Measurements from ENCODE around the gene NEFH. TPM values are rescaled to one million over a fixed set of nuclear protein-coding genes. Genes with fewer than 3 reads are reported as not detected.

The NEFH gene
- polyA plus RNA-seq, 2 of the 4 experiments (the other 2 are of a cell fraction): 0.06 to 0.23 TPM

- Histone ChIP-seq H3K4me2 (no peak overlapping the region), H3K4me3 (no peak overlapping the region), H3K4me1 (no peaks in the 10 kb centered on the region), H3K9me3 (no peaks in the 10 kb centered on the region), H3K27ac (no peak overlapping the region)
- ATAC-seq: no peak
- TF ChIP-seq, protein P1, sequence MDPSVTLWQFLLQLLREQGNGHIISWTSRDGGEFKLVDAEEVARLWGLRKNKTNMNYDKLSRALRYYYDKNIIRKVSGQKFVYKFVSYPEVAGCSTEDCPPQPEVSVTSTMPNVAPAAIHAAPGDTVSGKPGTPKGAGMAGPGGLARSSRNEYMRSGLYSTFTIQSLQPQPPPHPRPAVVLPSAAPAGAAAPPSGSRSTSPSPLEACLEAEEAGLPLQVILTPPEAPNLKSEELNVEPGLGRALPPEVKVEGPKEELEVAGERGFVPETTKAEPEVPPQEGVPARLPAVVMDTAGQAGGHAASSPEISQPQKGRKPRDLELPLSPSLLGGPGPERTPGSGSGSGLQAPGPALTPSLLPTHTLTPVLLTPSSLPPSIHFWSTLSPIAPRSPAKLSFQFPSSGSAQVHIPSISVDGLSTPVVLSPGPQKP (IDR thresholded peaks at IDR 0.05; ENCODE audit: low read depth, low read length): no peak
- TF ChIP-seq RCOR1 (IDR thresholded peaks at IDR 0.05; ENCODE audit: low read depth, low read length) (no peak), FOSL2 (IDR thresholded peaks at IDR 0.05) (no peak), FOSL2 (CRISPR knock-in tag; IDR thresholded peaks at IDR 0.05) (no peak), ZC3H11A (IDR thresholded peaks at IDR 0.05) (no peak), E2F6 (IDR thresholded peaks at IDR 0.05; ENCODE audit: borderline replicate concordance, low read depth) (no peak), REST (IDR thresholded peaks at IDR 0.05) (no peak), RNF2 (IDR thresholded peaks at IDR 0.05; ENCODE audit: borderline replicate concordance, low read depth) (no peak), CBX8 (IDR thresholded peaks at IDR 0.05) (no peak), FOXS1 (CRISPR knock-in tag; IDR thresholded peaks at IDR 0.05) (no peak)
- TF ChIP-seq, protein P2, sequence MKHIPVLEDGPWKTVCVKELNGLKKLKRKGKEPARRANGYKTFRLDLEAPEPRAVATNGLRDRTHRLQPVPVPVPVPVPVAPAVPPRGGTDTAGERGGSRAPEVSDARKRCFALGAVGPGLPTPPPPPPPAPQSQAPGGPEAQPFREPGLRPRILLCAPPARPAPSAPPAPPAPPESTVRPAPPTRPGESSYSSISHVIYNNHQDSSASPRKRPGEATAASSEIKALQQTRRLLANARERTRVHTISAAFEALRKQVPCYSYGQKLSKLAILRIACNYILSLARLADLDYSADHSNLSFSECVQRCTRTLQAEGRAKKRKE (CRISPR knock-in tag; IDR thresholded peaks at IDR 0.05; ENCODE audit: low read depth): no peak
- TF ChIP-seq, protein P3, sequence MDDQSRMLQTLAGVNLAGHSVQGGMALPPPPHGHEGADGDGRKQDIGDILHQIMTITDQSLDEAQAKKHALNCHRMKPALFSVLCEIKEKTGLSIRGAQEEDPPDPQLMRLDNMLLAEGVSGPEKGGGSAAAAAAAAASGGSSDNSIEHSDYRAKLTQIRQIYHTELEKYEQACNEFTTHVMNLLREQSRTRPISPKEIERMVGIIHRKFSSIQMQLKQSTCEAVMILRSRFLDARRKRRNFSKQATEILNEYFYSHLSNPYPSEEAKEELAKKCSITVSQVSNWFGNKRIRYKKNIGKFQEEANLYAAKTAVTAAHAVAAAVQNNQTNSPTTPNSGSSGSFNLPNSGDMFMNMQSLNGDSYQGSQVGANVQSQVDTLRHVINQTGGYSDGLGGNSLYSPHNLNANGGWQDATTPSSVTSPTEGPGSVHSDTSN (IDR thresholded peaks at IDR 0.05): no peak
- CTCF ChIA-PET: interaction anchor here (1.9 kb wide), 1 partner anchor 19 kb away, joined by 6 read pairs; no protein-coding TSS in a partner anchor
- no peak for FAIRE-seq
- WGBS (ENCODE audit: missing lambda C conversion rate): 72% methylated on average over 4 of the region's 4 CpGs
- POLR2A ChIA-PET: interaction anchor here (0.6 kb wide), 1 partner anchor 576 kb away, joined by 3 read pairs; no protein-coding TSS in a partner anchor
- no peak for DNase-seq (ENCODE audit: low read depth in 1 of 2, low spot score in 1 of 2)
These were observed 28.2 kb upstream of the NEFH start for GRCh38 chr22:29451863-29452262.

- no peak overlapping the region for H3K4me2 ChIP-seq
- FAIRE-seq: no peak
- TF ChIP-seq ZFP36 (IDR thresholded peaks at IDR 0.05; ENCODE audit: borderline replicate concordance, partially characterized antibody) (no peak), TFCP2L1 (CRISPR knock-in tag; IDR thresholded peaks at IDR 0.05) (no peak), FOSL2 (IDR thresholded peaks at IDR 0.05) (no peak), FOSL2 (CRISPR knock-in tag; IDR thresholded peaks at IDR 0.05) (no peak)
- peak in 1 of 2 experiments; percentile 30; a peak in 2 of 6 replicates for ATAC-seq
- POLR2A ChIA-PET: no interaction called here
- no peak overlapping the region for H3K4me3 ChIP-seq
- DNase-seq (ENCODE audit: low read depth in 1 of 2, low spot score in 1 of 2): no peak
- WGBS (ENCODE audit: missing lambda C conversion rate): 91% methylated on average over 7 of the region's 8 CpGs
- no peaks in the 10 kb centered on the region for H3K4me1 ChIP-seq
- H3K9me3 ChIP-seq: no peaks in the 10 kb centered on the region
- no peak overlapping the region for H3K27ac ChIP-seq
- CTCF ChIA-PET: no interaction called here
These were observed 25.7 kb upstream of the NEFH start for GRCh38 chr22:29454276-29454675.

DNA sequence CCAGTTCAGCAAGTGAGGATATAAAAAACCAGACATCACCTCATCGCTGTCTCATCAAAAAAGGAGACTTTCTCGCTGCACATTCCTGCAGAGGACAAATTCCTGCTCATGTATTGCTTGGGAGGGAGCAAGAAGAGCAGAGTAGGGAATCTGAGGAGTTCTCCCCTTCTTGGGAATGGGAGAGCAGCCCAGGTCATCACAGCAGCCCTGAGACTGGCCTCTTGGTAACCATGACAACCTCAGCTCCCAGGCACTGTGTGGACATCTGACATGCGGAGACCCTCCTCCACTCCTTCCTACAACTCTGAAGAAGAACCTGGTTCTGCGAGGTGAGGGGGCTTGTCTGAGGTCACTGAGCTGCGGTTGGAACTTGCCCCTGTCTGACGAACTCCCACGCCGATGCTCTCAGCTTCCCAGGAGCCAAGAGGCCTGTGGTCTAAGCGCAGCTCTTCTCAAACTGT, 23.8 kb upstream of the NEFH start:
- H3K27ac ChIP-seq: no peak overlapping the region
- no peak for TF ChIP-seq KDM5A (IDR thresholded peaks at IDR 0.05)
- TF ChIP-seq, protein P3 (IDR thresholded peaks at IDR 0.05): no peak
- no peak for TF ChIP-seq GATA3 (IDR thresholded peaks at IDR 0.05; ENCODE audit: borderline replicate concordance)
- TF ChIP-seq HOXB5 (CRISPR knock-in tag; IDR thresholded peaks at IDR 0.05): no peak
- no peak for TF ChIP-seq CBX8 (IDR thresholded peaks at IDR 0.05)
- no peak for TF ChIP-seq RFX5 (IDR thresholded peaks at IDR 0.05)
- no peak for TF ChIP-seq RARB (CRISPR knock-in tag; IDR thresholded peaks at IDR 0.05)
- TF ChIP-seq HEYL (CRISPR knock-in tag; IDR thresholded peaks at IDR 0.05): no peak
- TF ChIP-seq CBX2 (IDR thresholded peaks at IDR 0.05; ENCODE audit: borderline replicate concordance, low read depth): no peak
- no peak for TF ChIP-seq EHF (CRISPR knock-in tag; IDR thresholded peaks at IDR 0.05)
- no peak overlapping the region for H3K4me3 ChIP-seq
- no peak overlapping the region for H3K4me2 ChIP-seq
- ChIA-PET POLR2A (no interaction called here), CTCF (interaction anchor here (1.0 to 1.8 kb wide), 2 partner anchors 13 to 15 kb away, joined by 3 to 4 read pairs; no protein-coding TSS in a partner anchor)
- no peaks in the 10 kb centered on the region for H3K4me1 ChIP-seq
- H3K9me3 ChIP-seq: no peaks in the 10 kb centered on the region
- ATAC-seq: no peak
- 81% methylated on average over 9 of the region's 9 CpGs for WGBS (ENCODE audit: missing lambda C conversion rate)
- no peak for DNase-seq (ENCODE audit: low read depth in 1 of 2, low spot score in 1 of 2)
- no peak for FAIRE-seq

All from A549 (cell line).